ENCODE measurements around the gene SCG3. TPM values are rescaled to one million over a fixed set of nuclear protein-coding genes. Genes with fewer than 3 reads are reported as not detected.

SCG3 gene
- total RNA-seq, 1 experiment from 2014 or later: not detected

- no peaks in the 10 kb centered on the region for H3K27me3 ChIP-seq (ENCODE audit: low read length)
- ChIA-PET CTCF (no interaction called here), POLR2A (ENCODE audit: unreplicated experiment) (no interaction called here)
- no peak overlapping the region for H3K4me2 ChIP-seq (ENCODE audit: low read length)
- no peaks in the 10 kb centered on the region for H3K9me2 ChIP-seq (replicated peaks; ENCODE audit: low read length)
- H3F3A ChIP-seq (ENCODE audit: low read length, unreplicated experiment): no peaks in the 10 kb centered on the region
- H3K4me3 ChIP-seq (ENCODE audit: low read length): no peak overlapping the region
- H3K9me3 ChIP-seq (ENCODE audit: low read length): no peaks in the 10 kb centered on the region
- H3K79me2 ChIP-seq (ENCODE audit: low read length): no peaks in the 10 kb centered on the region
- DNase-seq (no peak), ATAC-seq (no peak)
- no peak overlapping the region for H3K9ac ChIP-seq (ENCODE audit: low read length)
- no peaks in the 10 kb centered on the region for H3K4me1 ChIP-seq (ENCODE audit: insufficient read depth, low read length)
- H2AFZ ChIP-seq (ENCODE audit: low read length): no peak overlapping the region
- no TSS peak for BruUV-seq (replicated peaks)
- TF ChIP-seq EZH2 (IDR thresholded peaks at IDR 0.05; ENCODE audit: low read length, unreplicated experiment) (no peak), CTCF (conservative IDR thresholded peaks at IDR 0.05; ENCODE audit: low read depth, low read length) (no peak), EZH2phosphoT487 (IDR thresholded peaks at IDR 0.05; ENCODE audit: borderline replicate concordance, low read length) (no peak)
- H4K20me1 ChIP-seq (ENCODE audit: low read length): no peaks in the 10 kb centered on the region
- no peaks in the 10 kb centered on the region for H3K36me3 ChIP-seq (ENCODE audit: low read depth, low read length)
- H3K27ac ChIP-seq (ENCODE audit: low read length): no peak overlapping the region
- intact Hi-C loops (cut with micrococcal nuclease): no loop called here
Observed at GRCh38 chr15:51672913-51673857, 8.1 kb upstream of the SCG3 start.

- H3K4me3 ChIP-seq (ENCODE audit: low read length): no peak overlapping the region
- H4K20me1 ChIP-seq (ENCODE audit: low read length): no peaks in the 10 kb centered on the region
- DNase-seq (no peak), ATAC-seq (no peak)
- TF ChIP-seq EZH2 (IDR thresholded peaks at IDR 0.05; ENCODE audit: low read length, unreplicated experiment): no peak
- TF ChIP-seq EZH2phosphoT487 (IDR thresholded peaks at IDR 0.05; ENCODE audit: borderline replicate concordance, low read length): no peak
- no peak for TF ChIP-seq CTCF (conservative IDR thresholded peaks at IDR 0.05; ENCODE audit: low read depth, low read length)
- intact Hi-C loops (cut with micrococcal nuclease): no loop called here
- H3F3A ChIP-seq (ENCODE audit: low read length, unreplicated experiment): no peaks in the 10 kb centered on the region
- H3K9me2 ChIP-seq (replicated peaks; ENCODE audit: low read length): no peaks in the 10 kb centered on the region
- H3K36me3 ChIP-seq (ENCODE audit: low read depth, low read length): no peaks in the 10 kb centered on the region
- no TSS peak for BruUV-seq (replicated peaks)
- H3K27ac ChIP-seq (ENCODE audit: low read length): no peak overlapping the region
- no peaks in the 10 kb centered on the region for H3K27me3 ChIP-seq (ENCODE audit: low read length)
- no peaks in the 10 kb centered on the region for H3K9me3 ChIP-seq (ENCODE audit: low read length)
- no peak overlapping the region for H2AFZ ChIP-seq (ENCODE audit: low read length)
- CTCF ChIA-PET: no interaction called here
- H3K79me2 ChIP-seq (ENCODE audit: low read length): no peaks in the 10 kb centered on the region
- POLR2A ChIA-PET (ENCODE audit: unreplicated experiment): no interaction called here
- no peak overlapping the region for H3K4me2 ChIP-seq (ENCODE audit: low read length)
- no peaks in the 10 kb centered on the region for H3K4me1 ChIP-seq (ENCODE audit: insufficient read depth, low read length)
- H3K9ac ChIP-seq (ENCODE audit: low read length): no peak overlapping the region
Observed at GRCh38 chr15:51675234-51675633, 6.1 kb upstream of the SCG3 start.

- Histone ChIP-seq H3K36me3 (ENCODE audit: low read depth, low read length) (no peaks in the 10 kb centered on the region), H3K79me2 (ENCODE audit: low read length) (no peaks in the 10 kb centered on the region), H3K4me1 (ENCODE audit: insufficient read depth, low read length) (no peaks in the 10 kb centered on the region), H3K9me2 (replicated peaks; ENCODE audit: low read length) (no peaks in the 10 kb centered on the region), H2AFZ (ENCODE audit: low read length) (no peak overlapping the region), H3K4me3 (ENCODE audit: low read length) (no peak overlapping the region), H3K27ac (ENCODE audit: low read length) (no peak overlapping the region), H3K9me3 (ENCODE audit: low read length) (no peaks in the 10 kb centered on the region), H3K4me2 (ENCODE audit: low read length) (no peak overlapping the region), H4K20me1 (ENCODE audit: low read length) (no peaks in the 10 kb centered on the region), H3K27me3 (ENCODE audit: low read length) (0 out of 2 replicates have a peak, but pooled peaks cover 8% of the 10 kb centered on the region), H3F3A (ENCODE audit: low read length, unreplicated experiment) (no peaks in the 10 kb centered on the region), H3K9ac (ENCODE audit: low read length) (no peak overlapping the region)
- no TSS peak for BruUV-seq (replicated peaks)
- intact Hi-C loops (cut with micrococcal nuclease): no loop called here
- ChIA-PET CTCF (no interaction called here), POLR2A (ENCODE audit: unreplicated experiment) (no interaction called here)
- TF ChIP-seq CTCF (conservative IDR thresholded peaks at IDR 0.05; ENCODE audit: low read depth, low read length) (no peak), EZH2phosphoT487 (IDR thresholded peaks at IDR 0.05; ENCODE audit: borderline replicate concordance, low read length) (no peak), EZH2 (IDR thresholded peaks at IDR 0.05; ENCODE audit: low read length, unreplicated experiment) (no peak)
- no peak for DNase-seq
- ATAC-seq: no peak
Observed at GRCh38 chr15:51677021-51677420, 4.3 kb upstream of the SCG3 start.

Measured in PC-3 (cell line).